GM19463 (cell line): ENCODE data around the gene DIRAS1.

Experiments
- ATAC-seq: cut with Tn5 transposase; IDR thresholded peaks from one replicate; pipeline ENCODE4 v1.9.1; 2021; ENCODE audit warnings: mild to moderate bottlenecking, moderate library complexity; ENCODE audit not compliant: unreplicated experiment

Gene DIRAS1

DNA sequence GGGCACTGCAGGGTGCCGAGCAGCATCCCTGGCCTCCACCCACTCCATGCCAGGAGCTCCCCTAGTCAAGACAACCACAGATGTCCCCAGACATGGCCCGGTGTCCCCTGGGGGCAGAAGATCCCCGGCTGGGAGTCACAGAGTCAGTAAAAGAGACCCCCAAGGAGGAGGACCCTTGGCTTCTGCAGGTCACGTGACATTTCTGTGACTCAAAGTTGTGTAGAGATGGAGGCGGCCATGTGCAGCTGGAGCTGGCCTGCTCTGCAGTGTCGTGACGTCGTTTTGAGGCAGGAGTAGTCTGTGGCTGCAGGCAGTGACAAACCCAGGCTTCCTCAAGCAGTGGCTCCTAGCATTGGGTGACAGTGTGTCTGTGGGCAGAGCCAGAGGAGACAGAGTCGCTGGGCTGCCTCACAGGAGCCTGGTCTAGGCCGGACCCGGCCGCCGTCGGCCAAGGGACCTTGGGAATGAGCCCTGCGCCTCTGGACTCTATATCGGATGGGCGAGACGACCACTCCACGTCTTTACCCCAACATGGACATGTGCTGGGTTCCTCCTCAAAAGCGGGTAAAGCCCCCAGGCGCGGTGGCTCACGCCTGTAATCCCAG is 7.7 kb upstream of the DIRAS1 start:
- ATAC-seq: no peak

DNA sequence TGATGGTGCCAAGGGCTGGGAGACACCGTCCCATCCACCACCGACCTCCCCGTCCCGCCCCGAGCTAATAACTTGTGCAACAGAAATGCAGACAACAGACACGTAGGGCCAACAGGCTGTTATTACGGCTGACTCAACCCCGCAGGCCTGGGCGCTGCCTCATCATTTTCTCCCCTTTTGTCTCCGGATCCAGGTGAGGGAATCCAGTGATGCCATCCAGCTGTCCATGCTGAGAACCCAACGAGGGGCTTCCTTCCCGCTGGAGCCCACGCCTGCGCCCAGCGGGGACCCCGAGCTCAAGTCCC is 6.4 kb upstream of the DIRAS1 start:
- no peak for ATAC-seq

DNA sequence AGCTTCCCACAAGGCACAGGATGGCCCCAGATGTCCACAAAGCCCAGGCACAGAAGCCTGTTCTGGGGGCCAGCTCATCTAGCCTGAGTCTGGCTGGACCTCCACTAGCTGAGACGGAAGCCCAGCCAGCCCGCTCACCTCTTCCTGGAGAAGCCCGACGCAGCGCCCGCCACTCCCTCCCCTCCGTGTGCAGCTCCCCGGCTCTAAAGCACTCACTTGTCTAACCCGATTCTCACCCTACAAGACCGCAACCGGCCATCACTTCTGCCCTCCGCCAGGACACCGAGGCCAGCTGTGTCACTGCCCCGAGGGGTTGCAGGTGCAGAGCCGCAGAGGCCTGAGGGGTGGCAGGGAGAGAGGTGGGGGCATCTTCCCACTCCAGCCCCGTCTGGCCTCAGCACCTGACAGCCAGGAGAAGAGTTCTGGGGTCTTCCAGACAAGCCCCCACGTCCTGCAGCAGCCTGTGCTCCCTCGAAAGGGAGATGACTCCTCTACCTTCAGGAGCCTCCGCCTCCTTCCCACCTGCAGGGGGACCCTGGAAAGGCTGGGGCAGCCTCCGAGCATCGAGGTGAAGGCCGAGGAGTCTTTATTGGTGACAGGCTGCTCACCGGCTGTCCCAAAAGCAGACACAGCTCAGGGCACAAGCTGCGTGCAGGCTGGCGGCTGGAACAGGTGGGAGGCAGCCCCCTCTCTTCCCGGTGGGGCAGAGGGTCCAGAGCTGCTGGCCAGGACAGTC is 5.9 kb upstream of the DIRAS1 start:
- no peak for ATAC-seq

DNA sequence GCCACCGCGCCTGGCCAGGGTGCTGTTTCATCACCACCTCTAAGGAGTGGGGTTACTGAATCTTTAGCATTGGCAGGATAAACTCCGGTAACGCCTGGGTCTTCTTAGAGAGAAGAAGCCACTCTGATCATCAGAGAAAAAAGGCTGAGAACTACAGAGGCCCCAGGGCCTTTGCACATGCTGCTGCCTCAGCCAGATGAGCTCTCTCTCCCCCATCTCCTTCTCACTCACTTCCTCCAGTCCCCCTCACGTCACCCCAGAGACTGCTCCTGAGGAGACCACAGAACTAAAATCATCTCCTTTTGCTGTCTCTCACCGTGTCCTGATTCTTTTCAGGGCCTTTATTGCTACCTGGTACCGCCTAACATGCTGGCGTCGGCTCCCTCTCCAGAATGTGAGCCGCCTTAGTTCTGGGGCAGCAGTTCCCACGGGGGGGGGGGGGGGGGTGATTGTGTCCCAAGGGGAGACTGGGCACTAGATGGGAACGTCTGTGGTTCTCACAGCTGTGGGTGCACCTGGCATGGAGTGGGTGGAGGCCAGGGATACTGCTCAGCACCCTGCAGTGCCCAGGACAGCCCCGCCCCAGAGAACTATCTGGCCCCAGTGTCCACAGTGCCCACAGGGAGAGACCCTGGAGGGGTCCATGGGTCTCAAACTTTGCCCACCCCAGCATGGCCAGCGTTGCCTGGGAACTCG is 5.1 kb upstream of the DIRAS1 start:
- ATAC-seq: no peak

DNA sequence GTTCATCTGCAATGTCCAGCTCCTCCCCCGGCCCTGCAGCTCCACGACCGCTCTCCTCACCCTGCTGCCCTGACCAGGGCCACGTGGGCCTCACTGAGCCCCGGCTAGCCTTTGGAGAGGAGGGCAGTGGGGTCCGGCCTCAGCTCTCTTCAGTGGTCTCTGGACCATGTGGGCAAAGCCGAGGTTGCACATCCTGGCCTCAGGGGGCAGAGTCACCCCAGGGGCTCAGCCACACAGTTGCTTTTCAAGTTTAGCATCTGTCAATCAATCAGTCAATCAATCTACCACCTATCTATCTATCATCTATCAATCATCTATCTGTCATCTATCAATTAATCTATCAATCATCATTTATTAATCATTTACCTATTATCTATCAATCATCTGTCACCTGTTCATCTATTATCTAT is 3.0 kb upstream of the DIRAS1 start:
- ATAC-seq: no peak

DNA sequence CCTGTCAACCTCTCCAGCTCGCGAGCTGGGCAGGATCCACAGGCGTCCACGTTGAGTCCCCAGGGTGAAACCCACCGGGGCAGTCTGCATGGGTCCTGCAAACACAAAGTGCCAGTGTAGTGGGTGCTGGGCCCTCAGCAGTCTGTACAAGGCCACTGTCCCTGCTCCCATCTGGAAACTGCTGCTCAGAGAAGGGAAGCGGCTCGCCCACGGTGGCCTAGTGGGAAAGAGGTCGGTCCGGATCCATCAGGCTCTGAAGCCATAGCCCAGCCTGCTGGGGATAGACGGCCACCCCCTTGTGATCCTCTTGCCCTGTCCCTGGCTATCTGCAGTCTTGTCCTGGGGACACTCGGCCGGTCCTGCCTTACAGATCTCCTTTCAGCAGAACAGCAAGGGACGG is 2.6 kb upstream of the DIRAS1 start:
- ATAC-seq: no peak

DNA sequence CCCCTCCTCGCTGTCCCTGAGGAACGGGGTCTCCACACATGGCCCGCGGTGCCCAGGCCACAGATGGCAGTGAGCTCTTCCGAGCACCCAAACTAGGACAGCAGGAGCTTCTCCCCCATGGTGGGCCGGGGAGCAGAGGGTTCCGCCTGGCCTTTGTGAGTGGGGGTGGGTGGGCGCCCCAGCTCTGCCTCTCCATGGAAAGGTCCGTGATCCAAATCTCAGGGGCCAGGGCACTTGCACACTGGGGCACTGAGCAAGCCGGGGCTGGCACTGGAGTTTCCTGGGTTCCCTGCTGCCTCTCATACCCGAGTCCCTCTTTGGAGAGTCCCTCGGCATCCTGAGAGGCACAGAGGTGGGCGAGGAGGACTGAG is 2.2 kb upstream of the DIRAS1 start:
- no peak for ATAC-seq

DNA sequence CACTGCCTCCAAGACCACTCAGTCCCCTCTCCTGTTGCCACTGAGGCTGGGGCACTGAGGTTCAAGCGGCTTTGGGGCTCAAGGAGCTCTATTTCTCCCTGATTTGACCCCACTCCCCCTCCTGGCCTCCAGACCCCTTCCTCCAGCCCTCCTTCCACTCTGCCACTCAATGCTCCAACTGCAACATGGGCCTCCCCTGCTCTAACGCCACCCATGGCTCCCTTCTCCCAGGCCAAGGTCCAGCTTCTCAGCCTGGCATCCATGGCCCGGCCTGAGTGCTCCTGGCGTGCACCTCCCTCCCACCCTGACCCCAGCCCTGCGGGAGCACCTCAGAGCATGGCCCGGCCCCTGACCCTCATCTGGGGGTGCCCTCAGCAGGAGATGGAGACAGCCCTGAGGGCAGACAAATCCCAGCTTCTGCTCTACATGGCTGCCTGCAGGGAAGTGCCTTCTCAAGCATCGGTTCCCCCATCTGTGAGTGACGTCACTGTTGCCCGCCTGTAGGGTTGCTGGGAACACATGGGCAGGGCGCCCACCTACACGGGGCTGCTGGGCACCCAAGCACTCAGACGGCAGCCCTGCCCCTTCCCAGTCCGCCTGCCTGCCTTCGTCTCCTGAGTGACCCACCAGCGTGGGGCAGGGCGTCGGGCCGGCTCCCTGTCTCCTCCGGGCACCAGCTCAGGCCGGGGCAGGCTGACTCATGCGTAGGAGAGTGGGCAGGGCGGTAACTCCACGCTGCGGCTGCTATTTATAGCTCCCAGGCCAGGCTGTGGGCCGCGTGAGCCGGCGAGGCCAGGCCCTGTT is 1.6 kb upstream of the DIRAS1 start:
- no peak for ATAC-seq

DNA sequence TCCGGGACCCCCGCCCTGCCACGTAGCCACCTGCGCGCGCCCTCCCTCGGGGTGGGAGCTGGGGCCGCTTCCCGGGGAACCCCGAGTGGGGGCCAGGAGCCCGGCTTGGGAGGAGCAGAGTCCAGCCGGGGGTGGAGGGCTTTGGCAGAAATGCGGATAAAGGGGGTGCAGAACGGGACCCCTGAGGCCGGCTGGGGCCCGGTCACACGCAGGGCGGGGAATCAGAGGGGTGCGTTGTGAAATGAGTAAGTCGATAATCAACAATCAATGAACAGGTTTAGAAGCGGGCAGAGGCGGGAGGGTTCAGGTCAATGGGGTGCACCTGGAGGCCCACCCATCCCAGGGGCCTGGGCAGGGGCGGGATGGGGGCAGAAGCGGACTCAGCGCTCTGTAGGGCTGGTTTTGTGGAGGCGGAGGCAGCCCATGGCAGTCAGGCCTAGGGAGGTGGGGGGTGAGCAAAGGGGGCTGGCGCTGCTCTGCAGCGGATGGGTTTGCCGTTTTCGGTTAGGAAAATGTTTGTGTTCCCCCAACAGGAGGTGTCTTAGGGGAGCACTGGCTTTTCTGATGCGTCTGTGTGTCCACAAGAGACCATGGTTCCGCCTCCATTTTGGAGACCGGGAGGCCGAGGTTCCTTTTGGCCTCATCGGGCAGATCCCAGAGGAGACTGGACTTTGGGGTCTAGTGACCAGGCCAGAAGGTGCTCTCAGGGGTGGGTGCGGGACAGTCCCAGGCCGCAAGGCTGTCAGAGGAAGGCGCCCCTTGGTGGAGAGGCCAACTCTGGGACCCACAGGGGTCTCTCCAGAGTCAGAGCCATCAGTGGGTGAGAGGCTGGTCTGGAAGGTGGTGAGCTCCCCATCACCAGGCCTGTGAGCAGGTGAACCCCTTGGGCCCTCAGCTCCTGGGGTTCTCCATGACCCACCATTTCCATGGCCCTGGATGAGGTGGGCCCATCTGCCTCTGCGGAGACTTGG is 683 bp upstream of the DIRAS1 start:
- ATAC-seq: no peak

DNA sequence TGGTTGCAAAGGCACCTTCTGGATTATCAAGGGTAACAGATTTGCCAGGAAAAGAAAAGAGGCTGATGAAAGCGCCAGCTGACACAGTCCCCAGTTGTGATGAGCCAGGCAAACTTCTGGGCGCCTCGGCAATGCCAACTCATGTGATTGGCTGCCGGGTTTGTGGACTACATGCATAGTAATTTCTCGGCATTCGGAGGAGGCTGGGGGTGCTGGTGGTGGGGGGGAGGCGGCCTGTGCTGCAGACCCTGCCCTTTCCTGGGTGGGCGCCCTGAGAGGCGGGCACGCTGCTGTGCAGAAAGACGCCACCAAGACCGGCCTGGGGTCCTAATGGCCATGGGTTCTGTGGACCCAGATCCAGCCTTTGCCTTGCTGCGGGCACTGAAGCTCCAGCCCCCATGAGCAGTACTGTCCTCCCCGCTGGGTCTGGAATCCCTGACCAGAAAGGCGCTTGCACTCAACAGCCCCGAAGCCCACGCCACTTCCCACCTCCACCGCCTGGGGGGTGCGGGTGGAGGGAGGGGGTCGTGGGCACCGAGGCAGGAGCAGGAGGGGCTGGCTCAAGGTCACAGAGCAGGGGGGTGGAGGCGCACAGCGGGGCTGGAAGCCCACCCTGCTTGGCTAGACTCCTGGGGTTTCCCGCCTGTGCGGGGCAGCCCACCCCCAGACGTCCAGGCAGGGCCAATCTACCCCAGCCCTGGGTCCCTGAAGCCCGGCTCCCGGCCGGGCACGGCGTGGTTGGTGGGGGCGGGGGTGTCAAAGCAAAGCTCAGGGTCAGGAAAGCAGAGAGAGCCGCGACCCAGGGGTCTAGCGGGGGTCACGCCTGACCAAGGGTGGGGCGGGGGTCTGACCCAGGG is 1.0 kb downstream of the DIRAS1 start:
- ATAC-seq: no peak

DNA sequence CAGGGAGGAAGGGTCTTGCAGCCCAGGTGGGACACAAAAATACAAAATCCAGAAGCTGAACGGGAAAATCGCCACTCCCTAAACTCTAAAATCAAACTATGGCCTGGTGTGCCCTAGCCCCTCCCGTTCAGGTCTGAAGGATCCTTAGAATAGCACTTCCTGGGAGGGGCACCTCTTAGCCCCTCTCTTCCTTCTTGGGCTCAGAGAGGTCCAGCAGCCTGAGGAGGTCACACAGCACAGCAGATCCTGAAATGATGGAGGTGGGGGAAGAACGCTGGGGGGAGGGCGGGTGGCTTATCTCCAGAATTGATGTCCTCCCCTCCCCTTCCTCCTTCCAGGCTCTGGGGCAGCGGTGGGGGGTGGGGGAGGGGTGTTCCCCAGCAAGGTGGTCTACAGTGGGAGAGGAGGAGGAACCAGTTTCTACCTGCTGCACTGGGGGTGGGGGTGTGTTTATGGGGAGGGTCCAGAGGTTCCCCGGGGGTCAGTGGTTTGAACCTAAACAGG is 1.9 kb downstream of the DIRAS1 start:
- ATAC-seq: no peak

DNA sequence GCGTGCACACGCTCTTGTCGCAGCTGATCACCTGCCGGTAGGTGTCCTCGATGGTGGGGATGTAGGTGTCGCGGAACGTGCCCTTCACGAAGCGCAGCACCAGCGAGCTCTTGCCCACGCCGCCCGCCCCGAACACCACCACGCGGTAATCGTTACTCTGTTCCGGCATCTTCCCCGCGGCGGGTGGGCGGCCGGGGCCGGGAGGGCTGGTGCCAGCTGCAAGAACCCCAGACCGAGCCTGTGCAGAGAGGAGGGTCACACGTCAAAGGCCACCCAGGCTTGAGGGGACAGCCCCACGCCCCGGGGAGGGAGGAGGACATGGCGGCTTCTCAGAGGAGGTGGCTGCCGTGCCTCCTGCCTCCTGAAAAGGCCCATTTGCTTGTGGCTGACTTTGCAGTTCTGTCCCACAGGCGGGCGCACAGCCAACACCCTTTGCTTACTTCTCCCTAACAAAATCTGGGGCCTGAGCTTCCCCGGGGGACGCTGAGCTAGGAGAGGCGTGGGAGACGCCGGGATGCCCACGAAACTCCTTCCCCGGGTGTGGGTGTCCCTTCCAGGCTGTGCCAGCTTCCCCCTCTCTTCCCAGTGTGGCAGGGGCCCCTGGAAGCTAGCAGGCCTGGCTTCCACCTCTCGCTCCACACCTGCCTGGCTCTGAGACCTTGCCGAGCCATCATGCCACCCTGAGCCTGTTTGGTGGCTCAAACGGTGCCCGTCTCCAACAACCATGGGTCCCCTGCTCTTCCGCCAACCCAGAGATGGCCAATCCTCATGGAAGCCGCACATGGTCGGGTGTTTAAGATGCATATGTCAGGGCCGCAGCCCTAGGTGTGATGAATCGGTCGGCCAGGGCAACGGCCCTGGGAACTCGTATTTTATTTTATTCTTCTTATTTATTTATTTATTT is 3.3 kb downstream of the DIRAS1 start:
- no peak for ATAC-seq

DNA sequence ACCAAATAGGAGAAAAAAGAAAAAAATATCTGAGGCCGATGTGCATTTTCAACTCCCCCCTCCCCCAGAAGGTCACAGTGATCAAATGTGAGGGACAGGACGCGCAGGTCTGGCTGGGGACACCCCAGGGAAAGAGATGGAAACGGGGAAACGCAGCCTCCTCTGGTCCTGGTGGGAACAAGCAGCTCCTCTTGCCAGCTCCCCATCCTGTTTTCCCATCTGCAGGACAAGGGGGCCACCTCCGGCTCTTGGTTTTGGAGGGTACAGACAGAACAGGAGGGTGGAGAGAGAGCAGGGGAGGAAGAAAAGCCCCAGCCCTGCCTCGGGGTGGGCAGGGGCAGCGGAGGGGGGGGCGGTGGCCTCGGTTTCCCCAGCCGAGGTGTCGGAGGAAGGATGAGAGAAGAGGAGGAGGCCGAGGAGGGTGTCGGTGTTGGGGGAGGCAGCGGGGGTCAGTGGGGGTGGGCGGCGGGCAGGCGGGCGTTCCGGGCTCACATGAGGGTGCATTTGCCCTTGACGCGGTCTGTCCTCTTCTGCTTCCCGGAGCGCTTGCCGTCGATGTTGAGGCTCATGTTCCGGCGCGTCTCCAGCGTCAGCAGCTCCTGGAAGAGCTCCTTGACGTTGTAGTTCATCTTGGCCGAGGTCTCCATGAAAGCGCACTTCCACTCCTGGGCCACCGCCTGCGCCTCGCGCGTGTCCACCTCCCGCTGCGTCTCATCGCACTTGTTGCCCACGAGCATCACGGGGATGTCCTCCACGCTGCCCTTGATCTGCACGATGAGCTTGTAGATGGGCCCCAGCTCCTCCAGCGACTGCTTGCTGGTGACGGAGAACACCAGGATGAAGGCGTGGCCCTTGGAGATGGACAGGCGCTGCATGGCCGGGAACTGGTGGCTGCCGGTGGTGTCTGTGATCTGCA is 4.2 kb downstream of the DIRAS1 start:
- ATAC-seq: no peak

DNA sequence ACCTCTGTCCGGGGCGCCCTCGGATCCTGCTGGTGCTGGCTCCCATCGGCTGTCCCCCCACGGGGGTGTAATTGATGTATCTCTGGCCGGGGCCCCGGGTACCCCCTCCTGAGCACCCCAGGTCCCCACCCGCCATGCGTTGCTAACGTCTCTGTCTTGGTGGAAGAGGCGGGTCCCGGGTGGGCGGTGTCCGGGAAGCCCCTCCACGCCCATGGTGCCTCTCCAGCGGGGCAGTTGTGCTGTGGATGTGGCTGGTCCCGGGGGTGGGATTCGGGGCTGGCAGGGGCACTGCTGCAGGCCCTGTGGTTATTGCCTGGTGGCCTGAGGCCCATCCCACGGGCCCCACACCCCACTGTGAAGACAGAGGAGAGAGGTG is 4.9 kb downstream of the DIRAS1 start:
- ATAC-seq: no peak

DNA sequence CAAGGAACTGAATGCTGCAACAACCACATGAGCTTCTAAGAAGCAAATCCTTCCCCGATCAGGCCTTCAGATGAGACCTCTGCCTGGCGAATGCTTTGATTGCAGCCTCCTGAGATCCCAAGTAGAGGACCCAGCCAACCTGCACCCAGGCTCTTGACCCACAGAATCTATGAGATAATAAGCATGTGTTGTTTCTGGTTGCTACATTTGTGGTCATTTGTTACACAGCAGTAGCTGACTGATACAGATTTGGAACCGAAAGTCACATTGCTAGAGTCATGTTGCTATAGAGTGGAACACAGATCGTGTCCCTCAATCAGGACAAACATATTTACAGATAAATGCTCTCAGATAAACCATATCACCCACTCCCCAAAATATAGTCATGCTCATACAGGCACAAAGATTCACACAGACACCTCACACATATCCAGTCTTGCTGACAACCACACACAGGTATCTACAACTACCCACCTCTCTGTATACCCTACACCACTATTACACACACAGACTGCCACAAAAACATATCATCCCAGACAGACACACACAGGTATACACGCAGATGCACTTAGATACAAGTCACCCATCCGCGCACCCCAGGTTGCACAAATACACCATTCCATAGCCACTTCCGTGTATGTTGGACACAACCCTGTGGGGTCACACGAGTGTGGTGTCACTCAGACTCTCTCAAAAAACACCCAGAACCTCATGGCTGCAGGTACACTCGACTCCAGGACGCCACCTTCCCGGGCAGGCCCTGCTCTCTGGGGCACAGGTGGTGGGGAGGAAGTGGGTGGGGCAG is 5.5 kb downstream of the DIRAS1 start:
- no peak for ATAC-seq

DNA sequence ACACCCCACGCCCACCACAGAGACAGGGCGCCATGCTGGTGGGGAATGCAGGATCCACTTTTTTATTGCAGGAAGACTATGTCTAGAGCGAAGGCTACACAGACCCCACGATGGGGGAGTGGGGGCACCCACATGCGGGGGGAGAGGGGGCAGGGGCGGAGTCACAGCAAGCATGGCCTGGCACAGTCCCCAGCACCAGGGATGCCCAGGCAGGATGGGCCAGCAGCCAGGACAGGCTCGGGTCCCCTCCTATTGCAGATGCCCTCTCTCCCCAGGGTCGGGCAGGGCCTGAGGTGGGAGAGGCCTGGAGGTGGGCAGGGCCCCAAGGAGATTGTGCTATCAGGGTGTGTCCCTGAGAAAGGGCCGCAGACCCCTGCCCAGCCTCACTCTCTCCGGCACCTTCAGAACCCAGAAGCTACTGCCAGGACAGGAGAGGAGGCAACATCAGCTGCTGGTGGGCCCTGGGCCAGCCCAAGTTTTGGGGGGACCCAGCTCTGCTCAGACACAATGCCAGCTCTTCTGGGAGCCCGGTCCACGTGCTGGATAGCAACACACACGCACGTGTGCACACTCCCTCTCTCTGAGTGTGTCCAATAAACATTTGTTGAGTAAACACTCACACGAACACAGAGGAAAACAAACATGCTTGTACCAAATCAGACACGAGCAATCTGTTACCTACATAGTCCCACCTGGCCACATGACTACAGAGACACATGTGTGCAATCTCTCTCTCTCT is 6.5 kb downstream of the DIRAS1 start:
- no peak for ATAC-seq
